GM23338 (cell line): ENCODE measurements around the gene IL12B. TPM values are rescaled to one million over a fixed set of nuclear protein-coding genes. Genes with fewer than 3 reads are reported as not detected.
"Not testable (repeated sequence)": the region's sequence is repeated elsewhere in the genome, so short reads cannot be mapped to it uniquely, and the experiment has no call there.

Experiments
- ATAC-seq: fragments of 200-7000 bp; cut with Tn5 transposase; 3 replicates; pipeline ENCODE4 v1.9.1; 2020
- DNase-seq: peaks from one replicate; pipeline ENCODE4 v3.0.0-alpha.2; 2015; ENCODE audit warnings: low spot score
- H2AFZ ChIP-seq: fragments of 200-600 bp; sonication (generic); 2 replicates; pipeline ENCODE4 v1.8.0; 2016; ENCODE audit warnings: antibody characterized with exemption, mild to moderate bottlenecking, moderate library complexity
- H3F3A ChIP-seq: fragments of 200-600 bp; sonication (generic); replicated peaks from 2 replicates; pipeline ENCODE4 v1.8.0; 2017; ENCODE audit warnings: antibody characterized with exemption, mixed run types, low read depth
- H3K27ac ChIP-seq: fragments of 200-600 bp; sonication (generic); 2 replicates; pipeline ENCODE4 v1.6.1; 2016; ENCODE audit warnings: low read depth
- H3K27me3 ChIP-seq: fragments of 200-600 bp; sonication (generic); 2 replicates; pipeline ENCODE4 v1.8.0; 2016; ENCODE audit warnings: mild to moderate bottlenecking, mixed run types, moderate library complexity; ENCODE audit not compliant: insufficient read depth
- H3K36me3 ChIP-seq: fragments of 200-600 bp; sonication (generic); 2 replicates; pipeline ENCODE4 v1.8.0; 2016; ENCODE audit warnings: mild to moderate bottlenecking; ENCODE audit not compliant: insufficient read depth
- H3K4me1 ChIP-seq: fragments of 200-600 bp; sonication (generic); 2 replicates; pipeline ENCODE4 v1.8.0; 2016; ENCODE audit warnings: mild to moderate bottlenecking, moderate library complexity; ENCODE audit not compliant: insufficient read depth
- H3K4me2 ChIP-seq: fragments of 200-600 bp; sonication (generic); 2 replicates; pipeline ENCODE4 v1.7.1; 2017; ENCODE audit warnings: mixed run types
- H3K4me3 ChIP-seq: fragments of 200-600 bp; sonication (generic); 2 replicates; pipeline ENCODE4 v1.6.1; 2016; ENCODE audit warnings: mixed run types
- H3K79me2 ChIP-seq: fragments of 200-600 bp; sonication (generic); replicated peaks from 2 replicates; pipeline ENCODE4 v1.8.0; 2017; ENCODE audit warnings: mild to moderate bottlenecking; ENCODE audit not compliant: insufficient read depth
- H3K9me2 ChIP-seq: fragments of 200-600 bp; sonication (generic); 2 replicates; pipeline ENCODE4 v1.8.0; 2017; ENCODE audit not compliant: insufficient read depth
- H4K20me1 ChIP-seq: fragments of 200-600 bp; sonication (generic); replicated peaks from 2 replicates; pipeline ENCODE4 v1.8.0; 2017; ENCODE audit warnings: mild to moderate bottlenecking; ENCODE audit not compliant: insufficient read depth
- H3K27ac Mint-ChIP-seq: 2 replicates; pipeline ENCODE4 v1.8.0; 2020; ENCODE audit warnings: inconsistent platforms, mild to moderate bottlenecking, moderate library complexity, mixed read lengths
- H3K27me3 Mint-ChIP-seq: 3 replicates; pipeline ENCODE4 v1.8.0; 2022; ENCODE audit warnings: low read depth, mild to moderate bottlenecking, moderate library complexity, mixed read lengths, inconsistent platforms; ENCODE audit not compliant: insufficient read depth, poor library complexity
- H3K36me3 Mint-ChIP-seq: 3 replicates; pipeline ENCODE4 v1.8.0; 2021; ENCODE audit warnings: low read depth, mild to moderate bottlenecking, inconsistent platforms, moderate library complexity, mixed read lengths
- H3K4me1 Mint-ChIP-seq: 3 replicates; pipeline ENCODE4 v1.8.0; 2020; ENCODE audit warnings: mild to moderate bottlenecking, inconsistent platforms, mixed read lengths
- H3K4me3 Mint-ChIP-seq: 3 replicates; pipeline ENCODE4 v1.8.0; 2021; ENCODE audit warnings: moderate library complexity, mild to moderate bottlenecking, inconsistent platforms, mixed read lengths
- H3K9me3 Mint-ChIP-seq: 3 replicates; pipeline ENCODE4 v1.8.0; 2020; ENCODE audit warnings: moderate library complexity, mild to moderate bottlenecking, inconsistent platforms, mixed read lengths
- CREB1 ChIP-seq: fragments of 250-450 bp; sonication (Bioruptor Pico); IDR thresholded peaks from 2 replicates; pipeline ENCODE4 v1.5.0; 2020; ENCODE audit warnings: low read depth, mild to moderate bottlenecking, moderate library complexity
- ETS1 ChIP-seq: IDR thresholded peaks from 2 replicates; pipeline ENCODE4 v1.6.1; 2016; ENCODE audit warnings: antibody characterized with exemption
- EZH2 ChIP-seq: fragments of 200-600 bp; sonication (generic); IDR thresholded peaks from one replicate; pipeline ENCODE4 v1.8.0; 2017; ENCODE audit warnings: antibody characterized with exemption, mild to moderate bottlenecking, low read depth; ENCODE audit not compliant: unreplicated experiment
- JUNB ChIP-seq: IDR thresholded peaks from one replicate; pipeline ENCODE4 v1.6.1; 2016; ENCODE audit warnings: antibody characterized with exemption; ENCODE audit not compliant: unreplicated experiment
- REST ChIP-seq: IDR thresholded peaks from one replicate; pipeline ENCODE4 v1.6.1; 2018; ENCODE audit warnings: antibody characterized with exemption; ENCODE audit not compliant: unreplicated experiment
- STAT1 ChIP-seq: IDR thresholded peaks from one replicate; pipeline ENCODE4 v1.6.1; 2016; ENCODE audit warnings: antibody characterized with exemption; ENCODE audit not compliant: unreplicated experiment
- ZNF114 ChIP-seq: fragments of 250-450 bp; sonication (Bioruptor Pico); IDR thresholded peaks from 2 replicates; pipeline ENCODE4 v1.5.0; 2020; ENCODE audit warnings: mild to moderate bottlenecking, moderate library complexity
- ZNF331 ChIP-seq: fragments of 250-450 bp; sonication (Bioruptor Pico); IDR thresholded peaks from 2 replicates; pipeline ENCODE4 v1.5.0; 2020; ENCODE audit warnings: low read depth, mild to moderate bottlenecking, moderate library complexity
- ZNF462 ChIP-seq: fragments of 250-450 bp; sonication (Bioruptor Pico); IDR thresholded peaks from 2 replicates; pipeline ENCODE4 v1.5.0; 2020; ENCODE audit warnings: mild to moderate bottlenecking, moderate library complexity
- polyA plus RNA-seq: library from polyadenylated mRNA; unstranded; fragments of >200 nt; fragmentation: Nextera tagmentation; extraction: Ambion mirVana; gene quantifications from 2 replicates; pipeline ENCODE4 v1.2.1, GENCODE V29; 2016
- total RNA-seq: library from RNA; depleted of rRNA; stranded (reverse); fragments of >200 nt; shearing (Covaris generic); gene quantifications from 2 replicates; pipeline ENCODE4 v1.2.3, GENCODE V29; 2014

IL12B gene
- total and polyA plus RNA-seq, 2 experiments from 2014 or later, result not detected

- not testable (repeated sequence) for H3K79me2 ChIP-seq, DNase-seq, ATAC-seq, H3K4me1 Mint-ChIP-seq, H3K4me1 ChIP-seq, H3F3A ChIP-seq, H3K27ac ChIP-seq, H3K4me2 ChIP-seq, H3K27me3 ChIP-seq, H3K9me2 ChIP-seq, H3K4me3 ChIP-seq, H3K4me3 Mint-ChIP-seq, H3K27me3 Mint-ChIP-seq, H4K20me1 ChIP-seq, H3K27ac Mint-ChIP-seq, H2AFZ ChIP-seq
- H3K9me3 Mint-ChIP-seq, result peaks cover 61% of the 10 kb centered on the region
- H3K36me3 ChIP-seq, result 0 out of 2 replicates have a peak, but pooled peaks cover 11% of the 10 kb centered on the region
- peaks cover 32% of the 10 kb centered on the region for H3K36me3 Mint-ChIP-seq
These were observed 28.1 kb downstream of the IL12B start for GRCh38 chr5:159301929-159302860.

GRCh38 chr5:159301466-159301865, 28.8 kb downstream of the IL12B start:
- H3K79me2 ChIP-seq, result no peaks in the 10 kb centered on the region
- H3F3A ChIP-seq, result no peaks in the 10 kb centered on the region
- Mint-ChIP-seq H3K9me3 (peaks cover 67% of the 10 kb centered on the region), H3K4me1 (peaks cover 8% of the 10 kb centered on the region; the same call in 2 of the 3 replicates), H3K27me3 (peaks cover 3% of the 10 kb centered on the region), H3K4me3 (no peak overlapping the region), H3K27ac (no peak overlapping the region), H3K36me3 (peaks cover 37% of the 10 kb centered on the region)
- H3K9me2 ChIP-seq, result no peaks in the 10 kb centered on the region; the same call in 1 of the 2 replicates
- no peaks in the 10 kb centered on the region for H3K27me3 ChIP-seq
- no peak overlapping the region for H3K4me3 ChIP-seq
- H3K36me3 ChIP-seq, result 0 out of 2 replicates have a peak, but pooled peaks cover 11% of the 10 kb centered on the region
- no peaks in the 10 kb centered on the region for H3K4me1 ChIP-seq
- no peak overlapping the region for H3K4me2 ChIP-seq
- ATAC-seq, result no peak
- DNase-seq, result no peak
- no peaks in the 10 kb centered on the region for H4K20me1 ChIP-seq
- no peak overlapping the region for H3K27ac ChIP-seq
- H2AFZ ChIP-seq, result no peak overlapping the region
- no peak for TF ChIP-seq ETS1
- TF ChIP-seq ZNF462 (CRISPR knock-in tag), result no peak
- no peak for TF ChIP-seq REST
- no peak for TF ChIP-seq JUNB
- TF ChIP-seq STAT1, result no peak
- TF ChIP-seq ZNF114, result no peak
- TF ChIP-seq EZH2, result no peak
- TF ChIP-seq ZNF331, result no peak
- no peak for TF ChIP-seq CREB1 (CRISPR knock-in tag)
